ENCODE results near the gene PSTPIP1.

DNA sequence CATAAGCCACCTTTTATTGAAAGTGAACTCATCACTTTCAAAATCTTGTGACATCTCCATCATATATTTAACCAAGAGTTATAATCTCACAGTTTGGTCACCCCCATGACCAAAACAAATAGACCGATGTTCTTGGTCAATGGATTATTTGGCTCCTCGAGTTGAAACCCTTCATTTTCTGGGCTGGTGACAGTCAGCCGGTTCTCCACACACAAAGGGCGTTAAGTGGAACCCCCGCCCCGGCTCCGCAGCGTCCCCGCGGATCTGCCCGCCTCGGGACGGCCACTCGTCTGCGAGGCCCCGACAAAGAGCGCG lies 75.2 kb downstream of the PSTPIP1 start:
- TF ChIP-seq POLR2A (IDR thresholded peaks at IDR 0.05), result no peak
- TF ChIP-seq, protein P1, sequence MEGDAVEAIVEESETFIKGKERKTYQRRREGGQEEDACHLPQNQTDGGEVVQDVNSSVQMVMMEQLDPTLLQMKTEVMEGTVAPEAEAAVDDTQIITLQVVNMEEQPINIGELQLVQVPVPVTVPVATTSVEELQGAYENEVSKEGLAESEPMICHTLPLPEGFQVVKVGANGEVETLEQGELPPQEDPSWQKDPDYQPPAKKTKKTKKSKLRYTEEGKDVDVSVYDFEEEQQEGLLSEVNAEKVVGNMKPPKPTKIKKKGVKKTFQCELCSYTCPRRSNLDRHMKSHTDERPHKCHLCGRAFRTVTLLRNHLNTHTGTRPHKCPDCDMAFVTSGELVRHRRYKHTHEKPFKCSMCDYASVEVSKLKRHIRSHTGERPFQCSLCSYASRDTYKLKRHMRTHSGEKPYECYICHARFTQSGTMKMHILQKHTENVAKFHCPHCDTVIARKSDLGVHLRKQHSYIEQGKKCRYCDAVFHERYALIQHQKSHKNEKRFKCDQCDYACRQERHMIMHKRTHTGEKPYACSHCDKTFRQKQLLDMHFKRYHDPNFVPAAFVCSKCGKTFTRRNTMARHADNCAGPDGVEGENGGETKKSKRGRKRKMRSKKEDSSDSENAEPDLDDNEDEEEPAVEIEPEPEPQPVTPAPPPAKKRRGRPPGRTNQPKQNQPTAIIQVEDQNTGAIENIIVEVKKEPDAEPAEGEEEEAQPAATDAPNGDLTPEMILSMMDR (IDR thresholded peaks at IDR 0.05), result no peak
- no peak for TF ChIP-seq EP300 (IDR thresholded peaks at IDR 0.05)

Measured in sigmoid colon (tissue), 4 donors.